ENCODE data around the gene ZFP3.
"Not testable (repeated sequence)": the region's sequence is repeated elsewhere in the genome, so short reads cannot be mapped to it uniquely, and the experiment has no call there.

Gene ZFP3

GRCh38 chr17:5078106-5079028 is at the start of gene ZFP3:
Gene ZFP3 (plus strand): TSS chr17:5078467. CDS start chr17:5091505, 13,038 bp downstream.
- peak within 1 kb of the TSS; percentile 54 for H3K4me3 ChIP-seq (ENCODE audit: low read length)
- no peak for TF ChIP-seq CTCF (conservative IDR thresholded peaks at IDR 0.05; ENCODE audit: low read depth, low read length)
- peak; percentile 30 for DNase-seq (ENCODE audit: low read depth)

- not testable (repeated sequence) for H3K4me3 ChIP-seq (ENCODE audit: low read length); DNase-seq (ENCODE audit: low read depth)
Observed at GRCh38 chr17:5030168-5030567, 48.1 kb upstream of the ZFP3 start.

GRCh38 chr17:5031365-5032082 is 46.7 kb upstream of the ZFP3 start:
- DNase-seq (ENCODE audit: low read depth), result peak; percentile 13
- H3K4me3 ChIP-seq (ENCODE audit: low read length), result peak overlapping the region; percentile 39

GRCh38 chr17:5032865-5033264 is 45.4 kb upstream of the ZFP3 start:
- H3K4me3 ChIP-seq (ENCODE audit: low read length), result no peak overlapping the region
- DNase-seq (ENCODE audit: low read depth), result no peak
- TF ChIP-seq CTCF (conservative IDR thresholded peaks at IDR 0.05; ENCODE audit: low read depth, low read length), result no peak

More at GRCh38 chr17:5031365-5032082, 46.7 kb upstream of the ZFP3 start:
- TF ChIP-seq CTCF (conservative IDR thresholded peaks at IDR 0.05; ENCODE audit: low read depth, low read length), result peak; percentile 81

GRCh38 chr17:5033352-5034015 is 44.8 kb upstream of the ZFP3 start:
- no peak for TF ChIP-seq CTCF (conservative IDR thresholded peaks at IDR 0.05; ENCODE audit: low read depth, low read length)
- H3K4me3 ChIP-seq (ENCODE audit: low read length), result no peak overlapping the region
- no peak for DNase-seq (ENCODE audit: low read depth)

- no peak for TF ChIP-seq CTCF (conservative IDR thresholded peaks at IDR 0.05; ENCODE audit: low read depth, low read length)
- H3K4me3 ChIP-seq (ENCODE audit: low read length), result no peak overlapping the region
- no peak for DNase-seq (ENCODE audit: low read depth)
Observed at GRCh38 chr17:5034063-5034462, 44.2 kb upstream of the ZFP3 start.

- no peak for TF ChIP-seq CTCF (conservative IDR thresholded peaks at IDR 0.05; ENCODE audit: low read depth, low read length)
- no peak for DNase-seq (ENCODE audit: low read depth)
- no peak overlapping the region for H3K4me3 ChIP-seq (ENCODE audit: low read length)
Observed at GRCh38 chr17:5034651-5035050, 43.6 kb upstream of the ZFP3 start.
